ENCODE measurements around the gene EPS15.

DNA sequence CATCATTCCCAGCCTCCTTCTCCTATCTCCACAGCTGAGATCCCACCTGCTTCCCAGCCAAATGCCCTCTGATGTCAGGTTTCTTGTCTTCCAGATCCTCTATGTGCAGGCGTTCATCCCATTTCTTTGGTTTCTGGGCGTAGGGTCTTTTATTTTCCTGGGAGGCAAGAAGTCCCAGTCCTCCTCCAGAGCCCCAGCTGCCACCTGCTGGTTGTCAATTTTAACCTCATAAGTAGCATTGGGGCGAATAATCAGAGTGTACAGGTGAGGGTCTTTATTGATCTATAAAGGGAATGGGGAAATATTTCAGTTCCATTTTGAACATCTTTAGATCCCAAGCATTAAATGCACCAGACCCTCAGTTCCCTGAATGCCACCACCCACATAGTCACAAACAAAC lies 47.2 kb upstream of the EPS15 start:
- no peak for TF ChIP-seq POLR2A (IDR thresholded peaks at IDR 0.05; ENCODE audit: low read depth, low read length)
- no peak for TF ChIP-seq SPI1 (IDR thresholded peaks at IDR 0.05; ENCODE audit: low read depth, low read length)
- TF ChIP-seq POLR2AphosphoS5 (IDR thresholded peaks at IDR 0.05; ENCODE audit: low read depth, low read length) = no peak
- TF ChIP-seq PAX5 (IDR thresholded peaks at IDR 0.05; ENCODE audit: insufficient read depth, low read length, severe bottlenecking) = no peak
- no peak for TF ChIP-seq TAF1 (IDR thresholded peaks at IDR 0.05; ENCODE audit: low read depth, low read length)
- no peak for TF ChIP-seq POU2F2 (IDR thresholded peaks at IDR 0.05; ENCODE audit: low read depth, low read length)

Data from GM12891 (cell line).